CD4-positive, alpha-beta T cell treated with Interleukin-4 for 1 hour (primary cell): ENCODE data around the gene ABCF2.
A peak's percentile ranks its signal among the peaks of the same experiment; 100 is the strongest.

Source experiments
- DNase-seq, 2 donors: peaks; one replicate each; pipeline ENCODE4 v3.0.0-alpha.2; 2020 to 2022

Gene ABCF2

DNA sequence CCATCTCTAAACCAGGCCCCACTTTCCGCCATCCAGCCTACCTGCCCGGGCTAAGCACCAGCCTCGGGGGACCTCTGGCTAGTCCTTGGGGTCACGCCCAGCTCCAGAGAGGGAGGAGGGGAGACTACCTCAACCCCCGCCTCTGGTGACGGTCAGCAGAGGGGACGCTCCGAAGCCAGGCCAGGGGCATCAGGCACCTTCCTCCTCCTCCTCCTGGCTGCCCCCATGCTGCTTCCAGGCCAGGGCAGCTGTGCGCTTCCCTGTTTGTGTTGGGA is 25.5 kb upstream of the ABCF2 start:
- DNase-seq, result no peak

DNA sequence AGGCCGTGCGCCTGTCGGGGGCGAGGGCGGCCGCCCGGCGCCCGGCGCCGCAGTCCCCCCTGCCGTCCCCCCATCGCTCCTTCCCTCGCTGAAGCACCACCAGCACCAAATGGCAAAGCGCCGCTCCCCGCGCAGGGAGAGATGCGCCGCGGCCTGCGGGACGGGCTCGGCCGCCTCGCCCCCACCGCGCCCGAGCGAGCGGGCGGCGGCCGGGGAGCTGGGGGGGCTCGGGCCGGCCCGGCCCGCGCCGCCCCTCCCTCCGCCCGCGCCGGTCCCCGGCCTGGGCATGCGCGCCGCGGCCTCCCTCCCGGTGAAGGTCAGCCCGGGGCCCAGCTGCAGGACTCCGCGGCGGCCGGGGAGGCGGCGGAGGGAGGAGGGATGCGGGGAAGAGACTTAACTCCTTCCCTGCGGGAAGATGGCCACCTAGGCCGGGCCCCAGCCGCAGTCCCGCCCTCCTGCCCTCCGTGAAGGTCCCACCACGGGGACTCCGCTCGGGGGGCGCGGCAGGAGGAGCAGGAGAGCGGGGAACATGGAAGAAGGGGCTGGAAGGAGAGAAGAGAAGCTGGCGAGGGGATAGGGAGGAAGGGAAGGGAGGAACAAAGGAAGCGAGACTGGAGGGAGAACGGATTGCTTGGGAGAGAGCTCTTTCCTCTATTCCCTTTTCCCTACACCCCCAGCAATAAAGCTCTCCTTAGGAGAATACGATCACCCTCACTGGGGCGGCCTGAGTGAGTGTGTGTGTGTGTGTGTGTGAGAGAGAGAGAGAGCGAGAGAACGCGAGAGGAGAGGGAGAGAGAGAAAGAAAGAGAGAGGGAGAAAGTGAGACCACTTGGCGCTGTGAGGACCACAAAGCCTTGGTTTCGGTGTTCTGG is 24.9 kb upstream of the ABCF2 start:
- peak in 1 of 2 donors; percentile 34 for DNase-seq

DNA sequence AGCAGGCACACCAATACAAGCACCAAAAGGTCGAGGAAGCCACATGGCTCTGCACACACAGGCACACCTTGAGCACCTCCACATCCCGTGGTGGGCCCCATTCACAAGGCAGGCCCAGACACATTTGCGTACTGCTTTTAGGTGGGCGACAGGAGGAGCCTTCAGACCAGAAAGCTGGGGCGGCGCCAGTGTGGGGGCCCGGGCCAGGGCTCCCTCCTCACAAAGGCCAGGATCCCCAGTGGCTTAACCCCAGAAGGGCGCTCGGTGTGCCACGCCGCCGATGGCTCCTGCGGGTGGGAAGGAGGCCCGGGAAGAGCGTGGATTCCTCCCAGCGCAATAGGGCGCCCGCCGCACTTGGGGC is 24.3 kb upstream of the ABCF2 start:
- DNase-seq, result no peak

DNA sequence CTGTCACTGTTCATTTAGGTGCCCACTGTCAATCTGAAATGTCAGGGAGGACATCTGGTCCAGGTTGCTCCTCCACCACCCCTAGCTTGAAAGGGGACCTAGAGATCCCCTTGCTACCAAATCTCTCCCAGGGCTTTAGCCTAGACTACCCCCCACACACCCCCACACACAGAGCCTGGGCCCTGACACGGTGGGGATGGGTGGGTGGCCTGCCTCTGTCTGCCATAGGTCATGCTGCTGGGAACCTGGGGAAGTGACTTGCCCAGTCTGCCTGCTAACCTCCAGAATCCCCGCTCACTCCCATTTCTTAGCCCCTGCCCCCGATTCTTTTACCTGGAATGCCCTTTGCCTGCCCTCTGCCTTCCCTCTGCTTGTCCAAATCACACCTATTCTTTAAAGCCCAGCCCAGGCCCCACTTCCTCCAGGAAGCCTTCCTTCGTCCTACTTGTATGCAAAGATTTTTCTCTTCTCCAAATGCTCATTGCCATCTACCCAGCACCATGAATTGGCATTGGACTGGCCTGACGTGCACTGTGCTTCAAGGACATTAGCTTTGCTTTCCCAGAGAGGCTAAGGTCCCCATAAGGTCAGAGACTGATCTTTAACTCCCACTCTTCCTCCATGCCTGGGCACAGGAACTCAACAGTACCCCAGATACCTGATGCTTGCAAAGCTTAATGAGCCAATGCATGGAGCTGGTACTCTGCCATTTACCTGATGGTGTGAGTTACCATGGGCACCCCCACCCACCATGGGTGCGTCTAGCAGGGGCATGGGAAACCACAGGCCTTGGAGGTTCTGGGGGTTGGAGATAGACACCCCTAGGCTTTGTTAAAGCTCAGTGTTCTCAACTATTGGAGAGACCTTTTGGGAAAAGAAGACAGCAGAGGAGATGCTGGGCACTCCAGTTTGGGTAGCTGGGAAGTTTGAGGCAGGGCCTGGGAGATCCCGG is 23.5 kb upstream of the ABCF2 start:
- no peak for DNase-seq

DNA sequence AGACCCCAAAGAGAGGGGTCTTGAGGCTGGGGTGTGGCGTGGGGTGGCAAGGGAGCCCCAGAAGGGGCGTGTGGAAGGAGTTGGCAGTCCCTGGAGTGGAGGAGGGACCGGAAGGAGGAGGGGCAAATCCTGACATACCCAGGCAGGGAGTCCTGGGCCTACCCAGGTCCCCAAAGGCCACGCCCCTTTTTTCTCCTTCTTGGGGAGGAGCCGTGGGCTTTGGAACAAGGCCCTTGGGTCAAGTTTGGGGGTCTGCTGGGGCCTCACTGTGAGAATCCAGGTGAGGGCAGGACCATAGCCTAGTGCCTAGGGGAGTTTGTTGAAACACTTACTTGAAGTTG is 22.7 kb upstream of the ABCF2 start:
- DNase-seq, result no peak

DNA sequence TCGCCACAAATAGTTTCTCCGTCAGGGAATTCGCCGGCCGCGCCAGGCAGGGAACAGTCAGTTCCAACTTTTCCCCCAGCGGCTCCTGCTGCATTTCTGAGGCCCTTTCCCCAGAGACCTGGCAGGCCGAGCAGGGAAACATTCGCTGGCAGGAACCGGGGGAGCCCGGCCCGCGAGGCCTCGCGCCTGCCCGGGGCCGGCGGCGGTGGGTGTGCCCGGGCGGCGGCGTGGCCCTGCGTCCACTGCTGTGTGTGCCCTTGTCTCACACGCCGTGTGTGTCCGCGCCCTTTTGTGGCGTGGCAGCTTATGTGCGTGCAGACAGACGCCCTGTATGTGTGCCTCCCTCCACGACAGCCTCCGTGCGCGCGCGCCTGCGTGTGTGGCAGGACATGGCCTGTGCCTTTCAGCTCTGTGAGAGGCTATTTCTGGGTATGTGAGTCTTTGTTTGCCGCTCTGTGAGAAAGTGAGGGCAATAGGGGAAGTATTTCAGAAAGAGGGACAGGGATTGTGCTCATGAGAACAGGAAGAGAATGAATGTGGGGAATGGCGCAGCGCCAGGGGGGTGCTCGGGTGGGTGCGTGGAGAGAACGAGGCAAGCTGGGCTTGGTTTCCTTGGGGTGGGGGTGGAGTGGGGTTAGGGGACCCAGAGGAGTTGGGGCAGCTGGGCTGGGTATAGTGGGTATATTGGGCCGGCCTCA is 22.2 kb upstream of the ABCF2 start:
- peak; percentile 28 to 42 for DNase-seq

DNA sequence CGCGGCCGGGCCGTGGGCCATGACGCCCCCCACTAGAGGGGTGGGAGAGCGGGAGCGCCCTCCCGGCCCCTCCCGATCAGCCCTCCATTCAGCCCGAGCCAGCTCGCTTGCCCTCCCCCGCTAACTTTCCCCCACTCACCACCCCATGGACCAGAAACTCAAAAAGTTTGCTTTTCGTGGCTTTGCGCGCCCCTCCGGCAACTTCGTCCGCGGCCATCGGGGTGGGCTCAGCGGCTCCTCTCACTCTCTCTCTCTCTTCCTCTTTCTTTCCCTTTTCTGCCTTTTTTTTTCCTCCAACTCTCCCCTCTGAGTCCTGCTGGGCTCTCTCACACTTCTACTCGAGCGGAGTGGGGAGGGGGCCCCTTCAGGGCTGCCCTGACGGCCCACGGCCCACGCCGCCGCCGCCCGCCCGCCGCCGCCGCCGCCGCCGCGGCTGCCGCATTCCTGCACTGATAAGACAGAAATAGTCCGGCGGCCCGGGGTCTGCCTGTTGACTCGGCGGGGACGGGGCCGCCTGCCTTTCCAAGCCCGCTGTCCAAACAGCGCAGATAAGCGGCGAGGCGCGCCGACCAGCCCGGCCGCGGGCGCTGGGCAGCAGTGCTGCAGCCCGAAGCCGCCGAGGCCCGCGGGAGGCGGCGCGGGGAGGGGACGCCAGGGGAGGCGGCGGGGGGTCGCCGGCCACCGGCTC is 21.5 kb upstream of the ABCF2 start, which contains the start of gene SMARCD3:
SMARCD3 (minus strand) TSS at position 349 of the 688 bp plus-strand sequence; CDS start at position 217, 132 bp downstream.
- DNase-seq, result peak in 1 of 2 donors; percentile 35

DNA sequence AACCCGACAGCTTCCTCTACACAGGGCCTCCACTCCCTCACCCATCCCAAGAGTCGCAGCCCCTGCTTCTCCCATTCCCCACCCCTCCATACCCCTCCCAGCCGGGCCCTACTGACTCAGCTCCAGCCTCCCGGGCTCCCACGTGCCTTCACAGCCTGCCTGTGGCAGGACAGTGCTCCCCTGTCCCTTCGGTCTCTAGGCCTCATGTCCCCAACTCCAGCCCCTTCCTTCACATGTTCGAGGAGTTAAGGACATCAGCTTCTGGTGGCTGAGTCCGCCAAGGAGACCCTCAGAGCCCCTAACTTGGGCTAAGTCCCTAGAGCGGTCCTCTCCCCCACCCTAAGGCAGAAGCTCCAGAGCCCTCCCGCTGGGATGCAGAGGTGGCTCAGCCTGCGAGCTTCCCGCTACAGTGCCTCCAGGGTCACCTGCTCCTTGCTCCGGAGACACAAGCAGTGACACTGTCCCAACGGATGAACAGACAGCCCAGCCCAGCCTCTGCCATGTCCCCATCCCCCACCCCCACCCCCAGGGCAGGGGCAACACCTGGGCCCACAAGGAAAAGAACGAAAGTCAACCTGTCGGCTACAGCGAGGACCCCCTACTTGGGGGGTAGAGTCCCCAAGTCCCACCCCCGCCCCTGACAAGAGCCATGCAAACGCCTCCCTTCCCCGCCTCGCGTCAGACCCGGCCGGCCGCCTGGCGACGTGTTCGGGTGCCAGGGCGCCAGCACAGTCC is 20.8 kb upstream of the ABCF2 start:
- no peak for DNase-seq

DNA sequence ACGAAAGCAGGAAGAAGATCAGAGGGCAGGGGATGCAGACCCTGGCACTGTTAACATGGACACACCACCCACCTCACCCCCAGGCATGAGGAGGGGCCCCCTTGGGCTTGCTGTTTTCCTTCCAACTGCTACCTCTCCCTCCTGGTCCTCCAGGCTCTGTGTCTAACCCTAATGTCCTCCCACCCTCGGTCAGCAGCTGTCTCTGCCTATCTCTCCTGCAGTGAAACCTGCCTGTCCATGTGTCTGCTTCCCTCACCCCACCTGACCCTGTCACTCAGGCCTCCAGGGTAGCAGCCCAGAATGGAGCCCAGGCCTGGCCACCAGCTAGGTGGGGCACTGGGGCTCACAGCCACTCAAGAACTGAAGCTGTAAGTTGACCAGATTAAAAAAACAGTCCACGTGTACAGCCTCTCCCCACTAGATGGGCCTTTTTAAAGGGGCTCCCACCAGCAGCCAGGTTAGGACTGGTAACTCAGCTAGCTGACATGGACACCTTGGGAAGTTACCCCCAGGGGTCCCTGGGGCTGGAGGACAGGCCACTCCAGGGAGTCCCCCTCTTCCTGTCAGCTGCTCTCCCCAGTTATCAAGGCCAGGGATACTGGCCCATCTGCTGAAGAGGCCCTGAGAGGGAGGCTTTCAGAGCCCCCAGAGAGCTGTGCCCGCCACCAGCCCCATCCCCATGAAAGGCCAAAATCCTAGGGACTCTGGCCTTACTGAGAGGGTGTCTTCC is 20.0 kb upstream of the ABCF2 start:
- no peak for DNase-seq

DNA sequence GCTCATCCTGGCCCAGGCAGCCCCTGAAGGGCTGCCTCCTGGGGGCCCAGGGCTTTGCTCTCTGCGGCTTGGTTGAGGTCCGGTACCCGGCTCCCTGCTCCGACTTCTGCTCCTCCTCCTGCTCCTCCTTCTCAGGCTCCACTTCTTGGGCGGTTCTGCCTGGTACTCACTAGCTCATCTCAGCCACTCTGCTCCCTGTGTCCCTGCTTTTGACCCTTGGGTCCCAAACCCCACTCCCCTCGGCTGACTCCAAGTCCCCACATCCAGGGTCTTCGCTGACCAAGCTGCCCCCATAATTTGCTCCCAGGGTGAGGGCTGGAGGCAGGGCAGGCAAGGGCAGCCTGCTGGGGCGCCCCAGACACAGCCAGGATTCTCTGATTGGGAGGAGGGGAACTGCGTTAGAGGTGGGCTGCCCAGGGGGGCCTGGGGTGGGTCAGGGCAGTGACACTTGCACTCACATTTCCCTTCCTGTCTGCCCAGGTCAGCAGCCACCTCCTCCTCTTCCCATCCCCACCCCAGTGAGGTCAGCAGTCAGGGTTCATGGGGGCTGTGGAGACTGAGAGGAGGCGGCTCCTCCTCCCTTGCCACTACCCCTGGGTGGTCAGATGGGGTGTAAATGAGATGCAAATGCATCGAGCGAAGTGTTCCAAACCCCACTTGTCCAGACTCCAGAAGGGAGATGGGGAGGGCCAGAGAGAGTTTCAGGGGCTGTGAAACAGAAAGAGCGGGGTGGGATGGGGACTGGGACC is 19.3 kb upstream of the ABCF2 start:
- DNase-seq, result no peak

DNA sequence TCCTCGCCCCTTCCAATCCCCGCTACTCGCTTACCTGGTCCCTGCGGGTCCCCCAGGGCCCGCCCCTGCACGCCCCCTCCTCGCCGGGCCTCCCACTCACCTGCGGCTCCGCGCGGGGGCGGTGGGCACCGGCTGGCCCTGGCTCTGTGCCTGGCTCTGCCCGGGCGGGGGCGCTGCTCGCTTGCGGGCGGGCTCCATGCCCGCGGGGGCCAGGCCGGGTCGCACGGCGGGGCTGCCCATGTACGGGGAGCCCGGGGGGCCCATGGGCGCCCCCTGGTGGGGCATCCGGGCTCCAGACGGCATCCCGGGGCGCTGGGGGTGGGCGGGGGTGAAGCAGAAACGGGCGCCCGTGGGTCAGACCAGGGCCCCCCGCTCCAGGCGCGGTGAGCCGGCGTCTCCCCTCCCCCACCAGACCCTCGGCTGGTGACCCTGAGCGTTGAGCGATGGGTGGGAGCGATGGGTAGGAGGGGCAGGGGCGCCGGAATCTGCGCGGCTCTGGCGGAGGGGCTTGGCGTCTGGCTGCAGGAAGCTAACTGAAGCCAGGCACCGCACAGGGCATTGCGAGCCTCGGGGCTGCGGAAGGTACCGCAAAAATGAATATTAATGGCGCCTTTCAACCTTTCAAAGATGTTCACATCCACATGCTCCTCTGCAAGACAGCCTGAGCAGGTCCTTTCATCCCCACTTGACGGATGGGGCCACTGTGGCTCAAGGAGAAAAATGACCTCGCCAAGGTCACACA is 18.5 kb upstream of the ABCF2 start:
- DNase-seq, result peak; percentile 65 to 70

DNA sequence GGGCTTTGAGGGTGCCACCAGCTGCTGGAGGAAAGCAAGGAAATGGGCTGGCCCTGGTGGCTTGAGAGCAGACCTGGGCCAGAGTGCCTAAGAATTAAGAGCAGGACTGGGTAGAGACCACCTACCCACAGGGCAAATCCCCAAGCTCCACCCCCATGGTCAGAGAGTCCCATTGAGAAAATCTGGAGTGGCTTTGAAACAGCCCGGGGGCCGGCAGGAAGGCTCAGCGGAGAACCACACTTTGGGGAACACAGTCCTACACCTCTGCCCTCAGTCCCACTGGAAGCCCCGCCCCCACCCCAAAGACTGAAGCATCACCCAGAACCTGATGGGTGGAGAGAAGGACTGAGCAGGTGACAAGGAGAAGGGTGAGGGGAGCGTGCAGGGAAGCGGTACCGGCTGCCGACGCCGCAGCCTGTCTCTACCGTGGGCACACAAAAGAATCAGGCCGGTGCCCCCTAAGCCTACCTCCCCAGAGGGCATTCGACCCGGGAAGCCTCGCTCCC is 17.9 kb upstream of the ABCF2 start:
- DNase-seq, result peak in 1 of 2 donors; percentile 9

DNA sequence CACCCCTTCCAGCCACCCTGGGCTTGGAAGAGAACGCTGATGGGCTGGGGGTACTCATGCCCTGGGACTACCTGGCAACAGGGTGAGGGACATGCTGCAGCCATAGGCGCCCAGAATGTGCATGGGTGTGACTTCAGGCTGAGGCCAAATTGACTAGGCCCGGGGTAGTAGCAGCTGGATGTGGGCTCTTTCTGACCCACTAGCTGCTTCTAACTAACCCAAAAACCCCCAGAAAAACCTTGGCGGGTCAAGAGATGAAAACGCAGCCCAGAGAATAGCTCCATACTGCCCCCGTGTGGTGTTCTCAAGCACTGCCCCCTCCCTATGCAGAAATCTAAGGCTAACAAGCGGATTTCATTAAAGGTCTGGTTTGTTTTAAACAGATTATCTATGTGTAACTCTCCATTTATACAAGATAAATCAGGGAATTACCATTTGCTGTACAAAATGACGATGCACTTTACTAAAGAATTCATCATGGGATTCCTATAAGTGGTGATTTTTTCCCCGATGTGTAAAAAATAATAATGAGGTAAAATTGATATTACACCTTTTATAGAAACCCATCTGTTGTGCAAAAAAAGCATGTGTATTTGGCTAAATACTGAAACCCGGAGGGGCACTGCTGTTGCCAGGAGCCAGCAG is 17.3 kb upstream of the ABCF2 start:
- peak; percentile 66 to 76 for DNase-seq

DNA sequence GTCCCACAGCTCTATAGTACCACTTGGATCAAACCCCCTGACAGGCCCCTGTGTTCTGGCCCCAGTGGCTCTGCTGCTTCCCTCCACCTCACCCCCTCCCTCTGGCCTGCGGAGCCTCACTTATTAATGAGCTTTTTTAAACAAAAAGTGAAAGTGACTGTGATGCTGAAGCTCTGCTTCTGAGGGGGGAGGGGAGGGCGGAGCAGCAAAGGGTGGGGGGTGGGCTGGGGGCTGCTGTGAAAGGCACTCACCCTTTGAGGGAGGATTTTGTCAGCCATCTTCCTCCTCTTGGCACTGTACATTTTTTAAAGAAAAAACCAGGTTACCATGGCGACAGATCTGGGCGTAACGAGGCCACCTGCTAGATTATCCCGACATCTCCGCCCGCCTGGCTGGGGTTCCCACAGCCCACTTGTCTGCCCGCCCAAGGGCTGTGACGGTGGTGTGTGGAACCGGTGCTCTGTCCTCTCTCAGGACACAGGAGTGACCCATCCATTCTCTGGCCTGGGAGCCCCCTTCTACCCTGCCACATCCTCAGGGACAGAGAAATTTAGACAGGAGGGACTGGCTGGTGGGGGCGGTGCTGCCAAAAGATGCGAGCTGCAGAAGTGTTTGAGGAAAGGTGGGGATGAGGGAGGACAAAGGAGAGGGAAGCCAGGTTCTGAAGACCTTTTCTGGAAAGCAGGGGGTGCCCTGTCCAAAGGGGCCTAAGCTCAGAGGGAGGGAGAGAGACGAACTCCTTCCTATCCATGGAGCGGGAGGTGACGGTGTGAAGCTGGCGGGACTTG is 16.6 kb upstream of the ABCF2 start:
- DNase-seq, result peak; percentile 49 to 80

DNA sequence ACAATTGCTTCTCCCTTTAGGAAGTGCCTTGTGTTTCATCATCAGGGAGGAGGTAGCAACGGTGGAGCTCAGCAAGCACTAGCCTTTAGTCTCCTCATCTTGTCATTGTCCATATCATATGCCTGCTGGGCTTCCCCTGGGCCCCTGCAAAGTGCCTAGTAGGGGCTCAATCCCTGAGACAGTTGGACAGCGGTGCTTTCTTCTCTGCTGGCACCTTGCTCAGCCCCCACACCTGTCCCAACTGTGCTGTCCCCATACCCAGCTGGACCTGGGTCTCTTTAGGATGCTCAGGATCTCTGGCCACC is 16.0 kb upstream of the ABCF2 start:
- DNase-seq, result no peak

DNA sequence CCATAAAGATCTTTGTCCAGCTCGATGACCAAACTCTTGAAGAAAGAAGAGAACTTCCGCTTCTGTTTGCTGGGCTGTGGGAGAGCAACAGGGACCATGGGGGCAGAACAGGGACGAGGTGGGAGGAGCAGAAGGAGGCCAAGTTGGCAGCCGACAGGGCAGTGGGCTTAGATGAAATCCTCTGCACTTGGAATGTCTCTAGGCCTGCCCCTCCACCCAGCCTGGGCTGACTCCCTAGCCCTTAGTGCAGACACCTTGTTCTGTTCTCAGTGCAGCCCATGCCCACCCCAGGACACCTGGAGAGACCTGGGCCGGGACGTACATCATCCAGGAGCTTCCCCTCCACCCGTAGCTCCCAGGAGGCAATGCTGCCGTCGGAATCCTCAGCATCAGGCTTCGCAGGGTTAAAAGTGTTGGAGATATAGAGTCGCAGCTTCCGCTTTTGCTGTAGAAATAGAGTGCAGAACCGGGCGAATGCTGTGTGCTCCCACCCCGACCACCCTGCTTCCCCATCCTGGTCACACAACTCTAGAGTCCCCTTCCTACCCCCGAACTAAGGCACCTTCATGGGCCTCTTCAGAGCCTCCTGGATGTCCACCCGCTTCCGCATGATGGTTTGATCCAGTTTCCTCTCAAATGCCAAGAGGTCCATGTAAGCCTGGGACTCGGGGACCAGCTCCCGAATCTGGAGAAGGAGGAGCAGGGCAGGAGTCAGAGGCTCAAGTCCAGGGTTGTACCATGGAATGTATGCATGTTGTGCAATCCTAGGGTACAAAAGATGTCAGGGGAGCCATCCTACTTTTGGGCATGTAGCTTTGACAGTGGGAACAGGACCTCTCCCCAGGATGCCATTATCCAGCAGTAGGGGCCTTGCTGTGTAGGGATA is 15.4 kb upstream of the ABCF2 start:
- DNase-seq, result no peak

DNA sequence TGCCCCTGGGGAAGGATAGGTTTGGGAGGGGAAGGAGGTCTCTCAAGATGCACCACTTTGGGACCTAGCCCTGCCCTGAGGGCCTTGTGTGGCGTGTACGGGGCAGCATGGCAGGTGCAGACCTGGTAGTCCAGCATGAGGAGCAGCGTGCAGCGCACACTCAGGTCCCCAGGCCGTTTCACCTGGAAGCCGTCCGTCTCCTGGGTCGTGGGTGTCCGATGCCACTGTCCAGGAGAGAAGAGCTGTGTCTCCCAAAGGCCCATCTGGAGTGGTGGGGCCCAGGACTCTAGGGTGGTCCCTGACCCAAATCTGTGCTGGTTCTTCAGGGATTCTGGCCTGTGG is 14.7 kb upstream of the ABCF2 start:
- DNase-seq, result no peak
